Choroid plexus epithelial cell (primary cell): ENCODE measurements around the gene COG5.

Source experiments
- DNase-seq: peaks from one replicate; pipeline ENCODE4 v3.0.0-alpha.2; 2010; ENCODE audit warnings: low read depth
- H3K4me3 ChIP-seq: 2 replicates; pipeline ENCODE4 v1.5.1; 2011; ENCODE audit warnings: low read depth, mild to moderate bottlenecking, control low read depth, low read length, moderate library complexity
- TF ChIP-seq, protein P1 (sequence below): conservative IDR thresholded peaks from 2 replicates; pipeline ENCODE4 v1.5.1; 2011; ENCODE audit warnings: low read depth, mild to moderate bottlenecking, control low read depth, inconsistent platforms, low read length, moderate library complexity

COG5 gene

DNA sequence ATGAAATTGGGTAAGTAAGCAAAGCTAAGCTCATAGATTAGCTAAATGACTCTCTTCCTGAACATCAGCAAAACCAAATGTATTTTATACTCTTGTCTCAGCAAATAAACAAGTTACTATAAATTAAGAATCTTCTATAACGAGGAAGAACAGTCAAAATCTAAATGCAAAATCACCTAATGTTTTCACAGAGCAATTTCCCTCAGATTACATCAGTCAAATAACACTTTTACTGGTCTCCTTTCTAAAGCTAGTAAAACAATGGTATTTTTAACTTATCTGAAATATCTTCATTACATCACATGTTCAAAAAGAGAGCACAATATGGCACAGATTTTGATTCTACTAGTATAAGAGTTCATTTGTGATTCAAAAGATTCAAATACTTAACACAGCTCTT lies 110.3 kb downstream of the COG5 start:
- no peak for DNase-seq

DNA sequence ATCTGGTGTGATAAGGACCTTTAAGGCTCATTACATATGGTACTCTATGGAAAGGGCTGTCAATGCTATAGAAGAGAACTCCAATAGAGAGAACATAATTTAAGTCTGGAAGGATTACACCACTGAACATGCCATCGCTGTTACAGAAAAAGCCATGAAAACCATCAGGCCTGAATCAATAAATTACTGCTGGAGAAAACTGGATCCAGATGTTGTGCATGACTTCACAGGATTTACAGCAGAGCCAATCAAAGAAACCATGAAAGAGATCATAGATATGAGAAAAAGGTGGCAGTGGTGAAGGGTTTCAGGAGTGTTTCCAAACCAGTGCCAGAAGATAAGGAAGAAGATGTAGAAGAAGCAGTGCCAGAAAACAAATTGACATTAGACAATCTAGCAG lies 112.8 kb downstream of the COG5 start:
- TF ChIP-seq, protein P1, sequence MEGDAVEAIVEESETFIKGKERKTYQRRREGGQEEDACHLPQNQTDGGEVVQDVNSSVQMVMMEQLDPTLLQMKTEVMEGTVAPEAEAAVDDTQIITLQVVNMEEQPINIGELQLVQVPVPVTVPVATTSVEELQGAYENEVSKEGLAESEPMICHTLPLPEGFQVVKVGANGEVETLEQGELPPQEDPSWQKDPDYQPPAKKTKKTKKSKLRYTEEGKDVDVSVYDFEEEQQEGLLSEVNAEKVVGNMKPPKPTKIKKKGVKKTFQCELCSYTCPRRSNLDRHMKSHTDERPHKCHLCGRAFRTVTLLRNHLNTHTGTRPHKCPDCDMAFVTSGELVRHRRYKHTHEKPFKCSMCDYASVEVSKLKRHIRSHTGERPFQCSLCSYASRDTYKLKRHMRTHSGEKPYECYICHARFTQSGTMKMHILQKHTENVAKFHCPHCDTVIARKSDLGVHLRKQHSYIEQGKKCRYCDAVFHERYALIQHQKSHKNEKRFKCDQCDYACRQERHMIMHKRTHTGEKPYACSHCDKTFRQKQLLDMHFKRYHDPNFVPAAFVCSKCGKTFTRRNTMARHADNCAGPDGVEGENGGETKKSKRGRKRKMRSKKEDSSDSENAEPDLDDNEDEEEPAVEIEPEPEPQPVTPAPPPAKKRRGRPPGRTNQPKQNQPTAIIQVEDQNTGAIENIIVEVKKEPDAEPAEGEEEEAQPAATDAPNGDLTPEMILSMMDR, result no peak
- no peak for DNase-seq
- H3K4me3 ChIP-seq, result no peak overlapping the region

More for the DNA sequence above, 110.3 kb downstream of the COG5 start:
- no peak overlapping the region for H3K4me3 ChIP-seq
- TF ChIP-seq, protein P1, result no peak

DNA sequence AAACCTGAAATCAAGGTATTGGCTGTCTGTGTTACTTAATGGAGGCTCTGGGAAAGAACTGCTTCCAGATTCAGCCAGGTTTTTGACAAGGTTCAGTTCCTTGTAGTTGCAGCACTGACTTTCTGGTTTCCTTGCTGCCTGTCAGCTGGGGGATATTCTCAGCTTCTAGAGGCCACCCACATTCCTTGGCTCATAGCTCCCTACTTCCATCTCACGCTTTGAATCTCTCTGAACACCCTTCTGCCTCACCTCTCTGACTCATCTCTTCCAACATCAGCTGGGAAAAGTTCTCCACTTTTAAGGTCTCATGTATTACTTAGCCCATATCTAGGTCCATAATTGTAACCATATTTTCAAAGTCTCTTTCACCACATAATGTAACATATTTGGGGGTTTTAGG lies 116.7 kb downstream of the COG5 start:
- peak; percentile 65 for DNase-seq
- H3K4me3 ChIP-seq, result no peak overlapping the region
- TF ChIP-seq, protein P1, result no peak

DNA sequence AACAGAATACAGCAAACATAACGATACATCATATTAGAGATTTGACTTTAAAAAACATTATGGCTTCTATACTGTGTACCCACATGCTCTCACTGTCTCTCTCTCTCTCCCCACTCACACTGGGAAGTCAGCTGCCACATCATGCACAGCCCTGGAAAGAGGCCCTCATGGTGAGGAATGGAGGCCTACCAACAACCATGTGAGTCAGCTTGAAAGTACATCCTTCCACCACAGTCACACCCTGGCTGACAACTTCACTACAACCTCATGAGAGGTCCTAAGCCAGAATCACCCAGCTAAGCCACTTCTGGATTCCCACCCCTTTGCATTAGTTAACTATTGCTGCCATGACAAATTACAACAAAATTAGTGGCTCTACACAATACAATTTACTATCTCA lies 117.2 kb downstream of the COG5 start:
- TF ChIP-seq, protein P1, result no peak
- DNase-seq, result peak; percentile 24
- no peak overlapping the region for H3K4me3 ChIP-seq

DNA sequence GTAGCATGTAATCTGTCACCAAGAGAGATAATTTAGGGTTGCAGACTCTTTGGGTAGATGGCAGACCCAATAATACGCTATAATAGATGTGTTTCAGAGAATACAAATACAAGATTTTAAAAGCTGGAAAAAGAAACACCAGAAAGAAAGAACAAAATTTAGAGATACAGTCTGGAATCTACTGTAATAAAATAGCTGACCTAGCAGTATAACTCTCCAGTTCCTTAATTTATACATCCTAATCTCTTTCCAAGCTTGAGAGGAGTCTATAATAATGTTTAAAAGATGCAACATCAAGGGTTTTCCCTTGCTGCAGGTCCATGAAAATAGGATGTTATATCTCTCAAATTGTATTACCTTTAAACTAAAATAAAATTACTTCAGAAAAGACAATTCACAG lies 121.0 kb downstream of the COG5 start:
- TF ChIP-seq, protein P1, result no peak
- DNase-seq, result no peak
- H3K4me3 ChIP-seq, result no peak overlapping the region

DNA sequence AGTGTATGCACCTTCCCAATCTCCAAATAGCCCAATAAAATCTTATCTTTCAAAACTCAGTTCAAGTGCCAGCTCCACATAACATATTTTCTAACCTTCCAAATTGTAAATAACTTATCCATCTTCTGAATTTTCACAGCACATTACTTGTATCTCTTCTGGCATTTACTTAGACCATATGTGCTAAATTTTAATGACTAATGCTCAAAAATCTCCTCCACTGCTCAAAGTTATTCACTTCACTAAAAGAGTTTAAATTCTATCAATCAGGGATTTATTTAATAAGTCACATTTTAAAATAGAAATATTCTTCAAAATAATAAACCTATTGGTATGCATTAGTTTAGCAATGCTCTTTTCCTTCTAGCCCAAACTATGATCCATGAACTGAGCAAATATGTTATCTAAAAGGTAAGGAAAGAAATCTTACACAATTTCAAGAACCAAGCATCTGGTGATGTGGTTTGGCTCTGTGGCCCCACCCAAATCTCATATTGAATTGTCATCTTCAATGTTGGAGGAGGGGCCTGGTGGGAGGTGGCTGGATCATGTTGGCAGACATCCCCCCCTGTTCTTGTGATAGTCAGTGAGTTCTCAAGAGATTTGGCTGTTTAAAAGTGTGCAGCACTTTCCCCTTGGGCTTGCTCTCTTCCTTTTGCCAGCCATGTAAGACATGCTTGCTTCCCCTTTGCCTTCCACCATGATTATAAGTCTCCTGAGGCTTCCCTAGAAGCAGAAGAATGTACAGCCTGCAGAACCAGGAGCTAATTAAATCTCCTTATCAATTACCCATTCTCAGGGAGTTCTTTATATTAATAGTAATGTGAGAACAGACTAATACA lies 121.9 kb downstream of the COG5 start:
- no peak overlapping the region for H3K4me3 ChIP-seq
- DNase-seq, result no peak
- TF ChIP-seq, protein P1, result no peak

DNA sequence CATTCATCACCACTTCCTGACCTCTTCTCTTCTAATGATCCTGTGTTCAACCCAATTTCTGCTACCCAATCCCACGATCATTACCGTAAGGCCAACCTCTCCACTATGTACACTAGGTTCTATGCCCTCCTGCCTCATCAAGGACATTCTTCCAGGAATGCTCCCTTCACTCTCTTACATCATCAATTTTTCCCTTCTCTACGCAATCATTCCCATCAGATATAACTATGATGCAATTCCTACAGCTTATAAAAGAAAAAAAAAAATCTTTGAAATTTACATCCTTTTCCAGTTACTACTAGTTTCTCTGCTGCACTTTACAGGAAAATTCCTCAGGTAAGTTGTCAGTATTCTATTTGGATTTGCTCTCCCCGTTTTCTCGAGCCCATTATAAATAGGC lies 124.7 kb downstream of the COG5 start:
- no peak for DNase-seq
- TF ChIP-seq, protein P1, result no peak
- H3K4me3 ChIP-seq, result no peak overlapping the region
